DMS114 treated with DMSO at 0.1 percent for 48 hours (cell line): ENCODE results near the gene TNNT3.
"Not testable (repeated sequence)": the region's sequence is repeated elsewhere in the genome, so short reads cannot be mapped to it uniquely, and the experiment has no call there.

Experiments used
- DNase-seq: peaks from one replicate; lab custom pipeline; 2025; ENCODE audit not compliant: unreplicated experiment; lab: John Stamatoyannopoulos, UW

TNNT3 gene

DNA sequence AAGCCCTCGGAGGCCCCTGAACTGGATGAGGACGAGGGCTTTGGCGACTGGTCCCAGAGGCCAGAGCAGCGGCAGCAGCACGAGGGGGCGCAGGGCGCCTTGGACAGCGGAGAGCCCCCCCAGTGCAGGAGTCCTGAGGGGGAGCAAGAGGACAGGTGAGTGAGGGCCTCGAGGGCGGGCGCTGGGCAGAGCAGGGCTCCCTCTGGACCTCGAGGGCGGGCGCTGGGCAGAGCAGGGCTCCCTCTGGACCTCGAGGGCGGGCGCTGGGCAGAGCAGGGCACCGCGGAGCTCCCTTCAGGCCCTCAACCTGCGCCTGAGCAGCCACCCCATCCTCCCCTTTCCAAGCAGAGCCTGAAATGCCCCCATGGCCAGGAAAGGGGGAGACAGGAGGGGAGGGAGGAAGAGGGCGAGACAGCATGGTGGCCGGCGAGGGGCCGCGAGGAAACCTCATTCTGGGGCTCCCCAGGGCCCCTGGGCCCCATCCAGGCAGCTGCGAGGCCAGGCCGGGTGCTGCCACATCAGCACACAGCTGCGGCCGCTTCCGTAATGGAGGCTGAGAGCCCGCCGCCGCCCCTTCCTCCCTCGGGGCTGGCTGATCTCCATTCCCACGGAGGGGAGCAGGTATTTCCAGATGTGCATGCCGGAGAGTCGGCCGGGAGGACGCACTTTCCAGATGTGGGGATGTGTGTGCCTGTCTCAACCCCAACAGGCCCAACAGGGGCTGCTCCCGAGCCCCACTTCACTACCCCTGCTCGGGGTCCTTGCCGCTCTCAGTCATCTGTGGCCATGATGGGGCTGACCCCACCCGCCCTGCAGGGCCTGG is 37.9 kb upstream of the TNNT3 start:
- no peak for DNase-seq

GRCh38 chr11:1882265-1883238 is 37.0 kb upstream of the TNNT3 start:
- peak; percentile 9 for DNase-seq

- DNase-seq = no peak
These were observed 35.9 kb upstream of the TNNT3 start for GRCh38 chr11:1883346-1884302.

GRCh38 chr11:1884303-1884700 is 35.2 kb upstream of the TNNT3 start:
- DNase-seq = no peak

DNA sequence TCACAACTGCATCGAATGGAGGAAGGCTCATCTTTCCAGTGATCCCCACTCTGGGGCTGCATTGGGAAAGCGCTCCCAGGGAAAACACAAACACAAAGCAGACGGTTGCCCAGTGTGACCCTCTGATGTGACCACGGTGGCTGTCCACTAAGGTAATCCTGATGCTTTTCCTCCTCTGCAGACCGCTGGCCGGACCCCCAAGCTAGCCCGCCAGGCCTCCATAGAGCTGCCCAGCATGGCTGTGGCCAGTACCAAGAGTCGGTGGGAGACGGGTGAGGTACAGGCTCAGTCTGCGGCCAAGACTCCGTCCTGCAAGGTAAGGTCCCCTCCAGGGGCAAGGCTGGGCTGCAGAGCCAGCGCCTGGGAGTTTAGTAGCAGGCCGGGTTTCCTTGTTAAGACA is 33.0 kb upstream of the TNNT3 start:
- not testable (repeated sequence) for DNase-seq

- DNase-seq = no peak
These were observed 31.8 kb upstream of the TNNT3 start for GRCh38 chr11:1887451-1888346.

GRCh38 chr11:1888347-1888753 is 31.2 kb upstream of the TNNT3 start:
- no peak for DNase-seq

DNA sequence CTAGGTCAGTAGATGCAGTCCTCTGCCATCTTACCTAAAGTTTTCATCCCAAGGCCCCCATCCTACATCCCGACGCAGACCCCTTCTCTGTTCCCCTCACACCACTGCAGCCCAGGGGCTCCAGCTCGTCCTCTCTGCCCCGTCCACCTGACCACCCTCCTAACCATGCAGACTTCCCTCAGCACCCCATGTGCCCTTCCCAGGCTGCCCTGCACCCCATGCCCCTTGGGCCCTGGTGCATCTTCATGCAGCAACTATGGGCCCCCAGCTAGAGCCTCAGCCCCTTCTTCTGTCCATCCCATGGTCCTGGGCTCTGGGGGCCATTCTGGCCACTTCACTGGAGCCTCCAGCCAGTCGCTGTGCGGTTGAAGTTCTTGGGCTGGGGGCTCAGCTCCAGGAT is 30.7 kb upstream of the TNNT3 start:
- no peak for DNase-seq

- DNase-seq = no peak
These were observed 30.1 kb upstream of the TNNT3 start for GRCh38 chr11:1889224-1889930.

DNA sequence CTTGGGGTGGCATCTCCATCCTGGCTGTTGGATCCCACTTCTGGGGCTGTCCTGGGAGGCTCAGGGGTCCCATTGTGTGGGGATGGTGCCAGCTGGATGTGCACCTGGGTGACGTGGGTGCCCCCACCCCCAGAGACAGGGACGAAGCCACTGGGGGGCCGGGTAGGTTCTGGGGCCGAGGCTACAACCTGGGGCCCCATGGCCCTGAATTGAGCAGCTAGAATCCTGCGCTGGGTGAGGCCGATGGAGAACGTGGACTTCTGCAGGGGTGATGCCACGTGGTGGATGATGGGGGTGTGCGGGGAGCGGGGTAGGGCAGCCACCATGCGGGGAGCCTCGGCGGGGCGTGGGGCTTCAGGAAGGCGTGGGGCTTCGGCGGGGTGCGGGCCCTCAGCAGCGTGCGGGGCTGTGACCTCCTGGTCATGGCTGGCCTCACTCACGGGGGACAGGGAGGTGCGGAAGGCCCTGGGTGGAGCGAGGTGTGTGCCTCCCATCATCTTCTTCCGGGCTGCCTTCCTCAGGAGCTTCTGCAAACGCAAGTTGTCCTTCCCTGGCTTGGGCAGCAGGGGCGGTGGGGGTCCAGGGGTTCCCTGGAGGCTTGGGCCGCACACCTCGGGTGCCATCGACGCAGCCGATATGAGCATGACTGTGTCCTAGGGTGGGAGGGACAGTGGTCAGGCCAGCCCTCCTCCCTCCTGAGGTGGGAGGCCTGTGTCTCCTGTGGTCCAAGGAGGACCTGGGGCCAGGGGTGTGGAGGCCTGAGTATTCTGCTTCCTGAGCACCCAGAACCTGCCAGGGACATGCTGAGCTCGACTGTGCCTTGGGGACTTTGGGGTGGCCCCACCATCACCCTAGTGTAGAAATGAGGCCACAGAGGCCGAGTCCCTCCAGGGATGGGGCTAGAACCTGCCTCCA is 29.3 kb upstream of the TNNT3 start:
- no peak for DNase-seq

- DNase-seq = no peak
These were observed 28.4 kb upstream of the TNNT3 start for GRCh38 chr11:1890856-1891830.

- no peak for DNase-seq
These were observed 27.7 kb upstream of the TNNT3 start, which contains the start of gene PRR33 for GRCh38 chr11:1891831-1892115. PRR33 (minus strand) TSS chr11:1891895; CDS start chr11:1890584, 1,311 bp downstream.

- DNase-seq = no peak
These were observed 27.4 kb upstream of the TNNT3 start for GRCh38 chr11:1892116-1892515.

DNA sequence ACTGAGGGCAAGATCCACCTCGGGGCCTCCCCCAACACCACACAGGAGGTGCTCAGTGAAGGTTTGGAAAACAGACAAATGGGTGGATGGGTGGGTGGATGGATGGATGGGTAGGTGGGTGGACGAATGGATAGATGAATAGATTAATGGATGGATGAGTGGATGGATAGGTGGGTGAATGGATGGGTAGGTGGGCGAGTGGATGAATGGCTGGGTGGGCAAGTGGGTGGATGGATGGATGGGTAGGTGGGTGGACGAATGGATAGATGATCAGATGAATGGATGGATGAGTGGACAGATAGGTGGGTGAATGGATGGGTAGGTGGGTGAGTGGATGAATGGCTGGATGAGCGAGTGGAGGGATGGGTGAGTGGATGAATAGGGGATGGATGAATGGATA is 26.9 kb upstream of the TNNT3 start:
- DNase-seq = no peak

DNA sequence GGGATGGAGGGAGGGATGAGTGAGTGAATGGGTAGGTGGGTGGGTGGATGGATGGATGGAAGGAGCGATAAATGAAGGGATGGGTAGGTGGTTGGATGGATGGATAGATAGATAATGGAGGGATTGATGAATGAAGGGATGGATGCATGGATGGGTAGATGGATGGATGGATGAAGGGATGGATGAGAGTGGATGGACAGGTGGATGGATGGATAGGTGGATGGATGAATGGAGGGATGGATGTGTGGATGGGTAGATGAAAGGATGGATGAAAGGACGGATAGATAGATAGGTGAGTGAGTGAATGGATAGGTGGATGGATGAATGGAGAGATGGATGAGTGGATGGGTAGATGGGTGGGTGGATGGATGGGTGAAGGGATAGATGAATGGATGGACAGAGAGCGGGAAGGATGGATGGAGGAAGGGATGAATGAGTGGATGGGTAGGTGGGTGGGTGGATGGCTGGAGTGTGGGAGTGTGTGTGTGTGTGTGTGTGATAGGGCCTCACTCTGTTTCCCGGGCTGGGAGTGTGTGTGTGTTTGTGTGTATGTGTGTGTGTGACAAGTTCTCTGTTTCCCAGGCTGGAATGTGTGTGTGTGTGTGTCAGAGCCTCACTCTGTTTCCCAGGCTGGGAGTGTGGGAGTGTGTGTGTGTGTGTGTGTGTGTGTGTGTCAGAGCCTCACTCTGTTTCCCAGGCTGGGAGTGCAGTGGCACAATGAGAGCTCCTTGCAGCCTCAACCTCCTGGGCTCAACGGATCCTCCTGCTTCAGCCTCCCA is 25.7 kb upstream of the TNNT3 start:
- DNase-seq = no peak

DNA sequence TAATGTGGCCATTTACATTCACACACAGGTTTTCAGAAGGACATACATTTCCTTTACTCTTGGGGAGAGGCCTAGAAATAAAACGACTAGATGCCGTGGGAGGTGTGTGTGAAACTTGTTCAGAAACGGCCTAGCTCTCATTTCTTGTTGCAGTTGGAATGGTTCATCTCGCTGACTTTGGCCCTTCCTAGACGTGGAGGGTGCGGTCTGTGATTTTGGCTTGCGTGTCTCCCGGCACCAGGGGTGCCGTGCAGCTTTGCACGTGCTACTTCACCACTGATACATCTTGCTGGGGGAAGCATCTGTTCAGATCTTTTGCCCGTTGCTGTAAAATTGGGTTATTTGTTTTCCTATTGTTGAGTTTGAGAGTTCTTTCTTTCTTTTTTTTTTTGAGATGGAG is 24.7 kb upstream of the TNNT3 start:
- DNase-seq = no peak
